Glutamatergic neuron (in vitro differentiated cells): Measurements from ENCODE around the gene GAS1. TPM values are rescaled to one million over a fixed set of nuclear protein-coding genes. Genes with fewer than 3 reads are reported as not detected.

Experiments used
- DNase-seq: peaks from one replicate; pipeline ENCODE4 v3.0.0; 2022
- H3K27ac Mint-ChIP-seq: one replicate; pipeline ENCODE4 v1.8.0; 2020; ENCODE audit warnings: mild to moderate bottlenecking, mixed read lengths, inconsistent platforms; ENCODE audit not compliant: unreplicated experiment
- H3K27me3 Mint-ChIP-seq: one replicate; pipeline ENCODE4 v1.8.0; 2020; ENCODE audit warnings: mild to moderate bottlenecking, moderate library complexity, mixed read lengths, inconsistent platforms; ENCODE audit not compliant: unreplicated experiment
- H3K36me3 Mint-ChIP-seq: one replicate; pipeline ENCODE4 v1.8.0; 2020; ENCODE audit warnings: mild to moderate bottlenecking, mixed read lengths, inconsistent platforms; ENCODE audit not compliant: unreplicated experiment
- H3K4me1 Mint-ChIP-seq: one replicate; pipeline ENCODE4 v1.8.0; 2020; ENCODE audit warnings: mild to moderate bottlenecking, low read depth, mixed read lengths, inconsistent platforms; ENCODE audit not compliant: unreplicated experiment
- H3K4me3 Mint-ChIP-seq: one replicate; pipeline ENCODE4 v1.8.0; 2020; ENCODE audit warnings: mild to moderate bottlenecking, mixed read lengths, inconsistent platforms; ENCODE audit not compliant: unreplicated experiment
- H3K9me3 Mint-ChIP-seq: one replicate; pipeline ENCODE4 v1.8.0; 2020; ENCODE audit warnings: mild to moderate bottlenecking, moderate library complexity, mixed read lengths, inconsistent platforms; ENCODE audit not compliant: unreplicated experiment
- CTCF ChIP-seq: fragments of 200-600 bp; sonication (generic); IDR thresholded peaks from one replicate; pipeline ENCODE4 v1.5.0; 2021; ENCODE audit not compliant: partially characterized antibody, unreplicated experiment
- total RNA-seq: library from RNA; stranded (reverse); fragmentation: NEBNext Ultra II Directional; extraction: Animal tissue kit (Norgen Biotek cat#: 25700); gene quantifications from one replicate; pipeline ENCODE4 v1.2.1, GENCODE V29; 2021; ENCODE audit not compliant: unreplicated experiment

GAS1 gene
- total RNA-seq, 1 donor from 2014 or later, result 6.1 TPM

GRCh38 chr9:86987900-86988299 is 40.6 kb upstream of the GAS1 start:
- DNase-seq, result no peak
- Mint-ChIP-seq H3K27ac (no peak overlapping the region), H3K27me3 (no peaks in the 10 kb centered on the region), H3K4me3 (no peak overlapping the region), H3K9me3 (no peaks in the 10 kb centered on the region), H3K4me1 (no peaks in the 10 kb centered on the region), H3K36me3 (no peaks in the 10 kb centered on the region)
- no peak for TF ChIP-seq CTCF

GRCh38 chr9:86985132-86985647 is 37.9 kb upstream of the GAS1 start:
- Mint-ChIP-seq H3K36me3 (no peaks in the 10 kb centered on the region), H3K9me3 (no peaks in the 10 kb centered on the region), H3K27ac (no peak overlapping the region), H3K4me1 (no peaks in the 10 kb centered on the region), H3K4me3 (no peak overlapping the region), H3K27me3 (no peaks in the 10 kb centered on the region)
- no peak for TF ChIP-seq CTCF
- DNase-seq, result no peak

- Mint-ChIP-seq H3K27ac (no peak overlapping the region), H3K27me3 (no peaks in the 10 kb centered on the region), H3K36me3 (no peaks in the 10 kb centered on the region), H3K4me3 (no peak overlapping the region), H3K9me3 (no peaks in the 10 kb centered on the region), H3K4me1 (peaks cover 1% of the 10 kb centered on the region)
- TF ChIP-seq CTCF, result no peak
- DNase-seq, result no peak
Observed at GRCh38 chr9:86983620-86984259, 36.4 kb upstream of the GAS1 start.

- H3K27ac Mint-ChIP-seq, result no peak overlapping the region
- no peak for DNase-seq
Observed at GRCh38 chr9:86983249-86983619, 35.9 kb upstream of the GAS1 start.

More at GRCh38 chr9:86983249-86983619, 35.9 kb upstream of the GAS1 start:
- H3K4me1 Mint-ChIP-seq, result peaks cover 4% of the 10 kb centered on the region
- no peaks in the 10 kb centered on the region for H3K9me3 Mint-ChIP-seq
- H3K36me3 Mint-ChIP-seq, result no peaks in the 10 kb centered on the region
- no peak overlapping the region for H3K4me3 Mint-ChIP-seq
- TF ChIP-seq CTCF, result no peak
- no peaks in the 10 kb centered on the region for H3K27me3 Mint-ChIP-seq
